Thyroid gland (tissue), 4 donors: ENCODE data around the gene ACIN1.

ENCODE experiments used
- CTCF ChIP-seq, 6 experiments: fragments of 200-600 bp in 3 of 6; fragments of 450-650 bp in 3 of 6; sonication (generic) in 3 of 6; IDR thresholded peaks; one replicate each; pipeline ENCODE4 v1.5.1; 2016 to 2019; ENCODE audit warnings: antibody characterized with exemption in 6 of 6, mild to moderate bottlenecking in 2 of 6, inconsistent platforms in 1 of 6, moderate library complexity in 1 of 6
- POLR2A ChIP-seq, 2 donors: fragments of 450-650 bp; IDR thresholded peaks; one replicate each; pipeline ENCODE4 v1.6.1; 2017; ENCODE audit warnings: antibody characterized with exemption in 2 of 2, mild to moderate bottlenecking in 2 of 2, moderate library complexity in 1 of 2

- no peak for TF ChIP-seq CTCF (IDR thresholded peaks at IDR 0.05)
- no peak for TF ChIP-seq POLR2A (IDR thresholded peaks at IDR 0.05)
These were observed 27.8 kb downstream of the ACIN1 start for GRCh38 chr14:23066855-23067744.
